Right renal cortex interstitium (tissue), 3 donors: ENCODE measurements around the gene TBC1D8B. TPM values are rescaled to one million over a fixed set of nuclear protein-coding genes. Genes with fewer than 3 reads are reported as not detected.
A peak's percentile ranks its signal among the peaks of the same experiment; 100 is the strongest.
"Not testable (repeated sequence)": the region's sequence is repeated elsewhere in the genome, so short reads cannot be mapped to it uniquely, and the experiment has no call there.

Source experiments
- DNase-seq, 3 donors: peaks; one replicate each; pipeline ENCODE4 v3.0.0-alpha.2; 2013; ENCODE audit warnings: low read depth in 3 of 3, low spot score in 2 of 3
- polyA plus RNA-seq, 3 donors: library from polyadenylated mRNA; unstranded; fragments of 120-200 nt; gene quantifications; one replicate each; pipeline ENCODE4 v1.2.1, GENCODE V29; 2013; ENCODE audit not compliant: insufficient read length in 3 of 3

The TBC1D8B gene
- 1 to 10 TPM; 5.2 to 6.3 (median 5.3) TPM for polyA plus RNA-seq

DNA sequence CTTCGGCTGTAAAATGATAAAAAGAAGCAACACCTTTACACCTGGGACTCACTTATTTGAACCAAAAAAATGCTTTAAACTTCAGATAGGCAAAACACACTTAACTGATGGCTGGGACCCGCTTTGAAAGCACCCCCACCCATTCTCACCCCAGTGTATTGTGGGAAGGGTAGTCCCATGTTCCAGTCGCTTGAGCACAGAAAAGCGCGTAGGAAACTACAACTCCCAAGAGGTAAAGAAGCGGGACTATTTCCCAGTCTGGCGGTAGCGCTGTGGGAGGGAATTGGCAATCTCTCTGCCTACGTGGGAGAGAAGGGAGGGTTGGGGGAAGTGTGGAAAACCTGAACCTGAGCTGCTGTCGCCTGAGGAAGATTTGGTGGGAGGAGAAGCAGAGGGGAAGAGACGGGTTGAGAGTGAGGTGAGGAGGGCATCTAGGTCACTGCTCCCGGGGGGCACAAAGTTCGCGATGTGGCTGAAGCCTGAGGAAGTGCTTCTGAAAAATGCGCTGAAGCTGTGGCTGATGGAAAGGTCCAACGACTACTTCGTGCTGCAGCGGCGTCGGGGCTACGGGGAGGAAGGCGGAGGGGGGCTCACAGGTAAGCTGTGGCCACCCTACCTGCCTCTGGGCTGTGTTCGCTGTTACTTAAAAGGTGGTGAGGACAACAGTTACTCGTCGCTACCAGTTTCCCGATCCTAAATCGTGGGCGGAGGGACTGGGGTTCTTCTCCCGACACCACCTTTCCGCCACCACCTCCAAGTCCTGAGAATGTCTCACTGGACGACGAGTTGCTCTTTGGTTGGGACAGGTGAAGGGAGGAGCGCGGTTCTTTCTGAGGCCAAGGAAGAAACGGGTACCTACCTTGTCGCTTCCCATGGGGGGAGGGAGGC, at the start of gene TBC1D8B:
TSS of gene TBC1D8B (plus strand) at position 286 of the 888 bp plus-strand sequence. CDS start at position 467, 181 bp downstream.
- peak; percentile 64 to 75 (median 74) for DNase-seq

DNA sequence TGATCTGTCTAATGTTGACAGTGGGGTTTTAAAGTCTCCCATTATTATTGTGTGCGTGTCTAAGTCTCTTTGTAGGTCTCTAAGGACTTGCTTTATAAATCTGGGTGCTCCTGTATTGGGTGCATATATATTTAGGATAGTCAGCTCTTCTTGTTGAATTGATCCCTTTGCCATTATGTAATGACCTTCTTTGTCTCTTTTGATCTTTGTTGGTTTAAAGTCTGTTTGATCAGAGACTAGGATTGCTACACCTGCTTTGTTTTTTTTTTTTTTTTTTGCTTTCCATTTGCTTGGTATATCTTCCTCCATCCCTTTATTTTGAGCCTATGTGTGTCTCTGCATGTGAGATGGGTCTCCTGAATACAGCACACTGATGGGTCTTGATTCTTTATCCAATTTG, 33.2 kb upstream of the TBC1D8B start:
- DNase-seq: not testable (repeated sequence)

DNA sequence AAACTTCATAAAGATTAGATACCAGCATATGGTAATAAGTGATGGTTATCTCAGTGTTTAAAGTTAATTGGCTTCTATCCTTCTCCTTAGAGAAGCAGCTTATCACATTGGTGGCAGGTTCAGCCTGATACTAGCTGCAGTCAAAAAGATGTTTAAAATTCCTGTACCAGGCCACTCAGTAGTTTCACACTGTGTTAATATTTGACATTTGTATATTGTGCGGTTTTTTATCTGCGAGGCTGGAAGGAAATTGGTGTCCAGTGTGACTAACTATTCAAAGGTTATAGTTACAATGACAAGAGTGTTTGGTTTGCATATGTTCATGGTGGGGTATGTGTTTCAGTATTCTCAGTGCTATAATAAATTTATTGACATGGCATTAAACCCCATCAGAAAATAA, 27.5 kb upstream of the TBC1D8B start:
- DNase-seq: no peak

DNA sequence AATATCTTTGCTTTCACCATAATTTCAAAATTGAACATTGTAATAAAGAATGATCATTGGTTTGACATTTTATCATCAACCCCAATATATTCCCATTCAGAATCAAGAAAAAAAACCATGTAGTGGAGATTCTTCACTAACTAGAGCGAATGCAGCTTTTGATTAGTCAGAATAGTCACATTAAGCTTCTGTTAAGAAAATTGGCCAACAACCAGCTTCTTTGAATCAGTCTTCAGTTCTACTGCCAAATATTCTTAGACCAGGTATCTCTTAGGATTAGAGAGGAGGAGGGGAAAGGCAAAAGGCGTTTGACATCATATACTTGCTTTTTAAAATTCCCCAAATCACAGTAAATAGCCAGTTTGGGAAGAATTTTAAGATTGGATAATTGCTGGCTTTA, 22.2 kb upstream of the TBC1D8B start:
- no peak for DNase-seq

DNA sequence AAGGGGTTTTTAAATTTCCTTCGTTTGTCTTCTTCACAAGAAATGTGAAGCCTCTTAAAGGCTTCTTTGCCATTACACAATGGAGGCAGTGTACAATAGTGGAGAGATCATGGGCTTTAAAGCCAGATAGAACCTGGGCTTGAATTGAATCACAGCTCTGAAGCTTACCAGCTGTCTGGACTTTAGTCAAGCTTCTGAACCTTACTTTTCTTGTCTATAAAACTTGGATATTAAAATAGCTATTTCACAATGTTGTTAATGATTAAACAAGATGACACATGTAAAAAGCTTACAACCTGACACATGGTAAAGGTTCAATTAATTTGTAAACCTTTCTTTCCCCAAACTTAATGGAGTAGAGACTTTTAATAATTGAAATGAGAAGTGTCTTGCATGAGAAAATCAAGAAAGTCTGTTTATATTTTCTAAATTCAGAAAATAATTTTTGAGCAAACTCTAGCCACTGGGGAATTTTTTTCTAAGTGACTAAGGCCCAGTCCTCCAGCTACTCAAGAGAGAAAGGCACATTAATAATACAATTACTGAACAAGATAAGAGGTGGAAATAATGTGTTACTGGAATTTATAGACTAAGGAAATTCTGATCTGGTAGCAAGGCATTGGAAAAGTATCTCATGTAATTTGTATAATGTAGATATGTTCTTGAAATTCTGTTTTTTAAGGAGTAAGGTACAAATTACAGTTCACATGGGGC, 21.7 kb upstream of the TBC1D8B start:
- DNase-seq: no peak

DNA sequence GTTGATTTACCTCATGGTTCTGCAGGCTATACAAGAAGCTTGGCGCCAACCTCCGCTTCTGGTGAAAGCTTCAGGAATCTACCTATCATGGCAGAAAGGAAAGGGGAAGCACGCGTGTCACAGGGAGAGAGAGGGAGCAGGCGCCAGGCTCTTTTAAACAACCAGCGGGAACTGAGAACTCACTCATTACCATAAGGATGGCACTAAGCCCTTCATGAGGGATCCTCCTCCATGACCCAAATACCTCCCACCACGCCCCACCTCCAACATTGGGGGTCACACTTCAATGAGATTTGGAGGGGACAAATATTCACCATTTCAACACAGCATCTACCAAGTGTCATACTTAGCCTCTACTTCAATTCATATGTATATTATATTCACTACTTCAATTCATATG, 18.8 kb upstream of the TBC1D8B start:
- DNase-seq: no peak

DNA sequence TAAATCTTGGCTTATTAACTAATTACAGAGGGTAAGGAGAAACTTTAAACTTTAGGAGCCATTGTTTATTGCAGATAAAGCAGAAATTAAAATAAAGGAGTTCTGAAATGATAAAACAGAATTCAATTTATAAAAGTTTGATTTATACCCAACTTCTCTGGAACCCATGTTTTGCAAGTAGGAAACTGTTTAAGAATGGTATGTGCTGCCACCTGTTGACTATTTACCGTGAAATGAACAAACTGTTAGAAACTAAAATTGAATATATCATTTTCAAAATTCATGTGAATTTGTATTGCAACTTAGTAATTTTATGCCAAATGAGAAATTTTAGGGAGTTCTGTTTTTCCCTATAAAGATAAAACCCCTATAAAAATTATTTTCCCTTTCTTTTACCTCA, 11.0 kb upstream of the TBC1D8B start:
- DNase-seq: no peak

DNA sequence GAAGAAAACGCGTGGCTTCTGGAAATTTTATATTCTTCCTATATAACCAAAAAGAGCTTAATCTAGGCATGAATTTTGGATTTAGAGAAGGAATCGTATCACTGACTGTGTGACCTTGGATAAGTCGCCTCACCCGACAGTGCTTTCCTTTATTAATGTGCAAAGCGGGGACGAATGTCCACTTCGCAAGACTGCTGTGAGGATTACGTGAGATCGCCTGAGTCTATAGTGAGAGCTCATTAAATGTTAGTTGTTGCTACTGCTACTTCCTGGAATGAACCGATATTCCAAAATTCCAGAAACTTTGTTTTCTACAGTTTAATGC, 448 bp upstream of the TBC1D8B start:
- DNase-seq: no peak

DNA sequence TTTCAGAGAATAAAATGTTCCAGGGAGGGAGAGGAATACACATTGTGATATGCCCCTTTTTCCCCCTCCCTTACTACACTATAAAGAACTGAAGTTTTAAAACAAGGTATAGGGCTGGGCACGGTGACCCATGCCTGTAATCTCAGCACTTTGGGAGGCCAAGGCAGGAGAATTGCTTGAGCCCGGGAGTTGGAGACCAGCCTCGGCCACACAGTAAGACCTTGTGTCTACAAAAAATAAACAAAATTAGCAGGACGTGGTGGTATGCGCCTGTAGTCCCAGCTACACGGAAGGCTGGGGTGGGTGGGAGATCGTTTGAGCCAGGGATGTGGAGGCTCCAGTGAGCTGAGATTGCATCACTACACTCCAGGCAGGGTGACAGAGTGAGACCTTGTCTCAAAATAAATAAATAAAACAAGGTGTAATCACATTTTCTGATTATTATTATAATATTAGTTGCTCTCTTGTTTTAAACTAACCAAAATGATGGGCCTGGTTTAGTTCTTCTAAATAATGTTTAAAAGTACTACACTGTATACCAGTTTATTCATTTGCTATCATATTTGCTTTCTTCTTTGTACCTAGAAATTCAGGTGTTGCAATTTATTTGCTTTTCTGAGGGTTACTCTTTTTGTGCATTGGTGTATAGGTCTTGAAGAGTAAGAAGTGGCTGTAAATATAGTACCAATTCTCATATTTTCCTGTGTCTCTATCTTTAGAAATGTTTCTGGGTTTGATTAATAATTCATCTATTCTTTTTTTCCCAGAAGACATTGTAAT, 8.8 kb downstream of the TBC1D8B start:
- no peak for DNase-seq

DNA sequence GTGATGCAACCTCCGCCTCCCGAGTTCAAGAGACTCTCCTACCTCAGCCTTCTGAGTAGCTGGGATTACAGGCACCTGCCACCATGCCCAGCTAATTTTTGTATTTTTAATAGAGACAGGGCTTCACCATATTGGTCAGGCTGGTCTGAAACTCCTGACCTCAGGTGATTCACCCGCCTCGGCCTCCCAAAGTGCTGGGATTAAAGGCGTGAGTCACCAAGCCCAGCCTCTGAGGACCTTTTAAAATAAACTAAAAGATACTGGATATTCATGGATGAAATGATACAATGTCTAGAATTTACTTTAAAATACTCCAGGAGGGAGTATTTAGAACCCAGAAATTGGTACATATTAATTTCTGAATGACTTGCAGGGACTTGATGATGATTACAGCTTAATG, 10.5 kb downstream of the TBC1D8B start:
- DNase-seq: not testable (repeated sequence)

DNA sequence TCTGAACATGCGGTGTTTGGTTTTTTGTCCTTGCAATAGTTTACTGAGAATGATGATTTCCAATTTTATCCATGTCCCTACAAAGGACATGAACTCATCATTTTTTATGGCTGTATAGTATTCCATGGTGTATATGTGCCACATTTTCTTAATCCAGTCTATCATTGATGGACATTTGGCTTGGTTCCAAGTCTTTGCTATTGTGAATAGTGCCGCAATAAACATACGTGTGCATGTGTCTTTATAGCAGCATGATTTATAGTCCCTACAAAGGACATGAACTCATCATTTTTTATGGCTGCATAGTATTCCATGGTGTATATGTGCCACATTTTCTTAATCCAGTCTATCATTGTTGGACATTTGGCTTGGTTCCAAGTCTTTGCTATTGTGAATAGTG, 11.6 kb downstream of the TBC1D8B start:
- not testable (repeated sequence) for DNase-seq

DNA sequence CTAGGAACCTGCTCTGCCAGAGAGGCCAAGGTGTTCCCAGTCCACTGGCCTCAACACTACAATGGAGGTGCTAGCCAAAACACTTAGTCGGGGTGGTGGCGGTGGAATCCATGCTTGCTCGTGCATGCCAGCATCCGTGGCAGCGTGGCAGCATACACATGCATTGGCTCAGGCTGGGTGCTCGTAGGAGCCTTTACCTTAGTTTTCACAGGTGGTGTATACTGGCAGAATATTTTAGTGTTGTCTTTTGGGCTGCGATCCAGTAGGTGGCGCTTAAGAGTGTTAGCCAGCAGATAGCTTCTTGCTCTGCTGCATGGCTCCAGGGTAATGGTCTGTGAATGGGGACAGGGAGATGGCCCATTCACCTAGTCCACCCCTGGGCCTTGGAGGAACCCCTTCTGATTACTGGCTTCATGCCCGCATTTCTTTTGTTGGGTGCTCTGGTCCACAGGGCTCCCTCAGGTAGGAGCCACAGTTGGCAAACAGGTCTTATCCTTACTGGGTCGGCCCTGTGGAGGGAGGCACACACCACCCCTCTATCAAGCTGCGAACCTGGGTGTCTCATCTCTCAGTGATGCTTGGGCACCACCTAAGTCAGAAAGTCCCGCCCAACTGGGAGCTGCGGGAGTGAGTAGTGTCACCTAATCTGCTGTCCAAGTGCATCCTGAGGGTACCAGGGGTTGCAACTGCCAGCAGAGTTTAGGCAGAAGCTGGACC, 60.7 kb downstream of the TBC1D8B start:
- no peak for DNase-seq

DNA sequence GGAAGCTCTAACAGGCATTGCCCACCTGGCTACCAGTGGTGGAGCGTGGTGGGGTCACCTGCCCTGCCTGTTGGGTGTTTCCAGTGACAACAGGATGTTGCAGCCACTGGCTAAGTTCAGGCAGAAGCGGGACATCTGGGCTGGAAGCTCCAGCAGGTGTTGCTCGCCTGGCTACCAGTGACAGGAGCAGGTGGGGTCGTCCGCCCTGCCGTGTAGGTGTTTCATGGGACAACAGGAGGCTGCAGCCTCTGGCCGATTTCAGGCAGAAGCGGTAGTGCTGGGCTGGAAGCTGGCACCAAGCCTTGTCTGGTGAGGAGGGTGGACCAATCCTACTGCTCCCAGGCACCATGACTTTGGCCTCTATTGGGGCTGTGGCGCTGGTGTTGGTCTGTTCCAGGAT, 61.2 kb downstream of the TBC1D8B start:
- no peak for DNase-seq

DNA sequence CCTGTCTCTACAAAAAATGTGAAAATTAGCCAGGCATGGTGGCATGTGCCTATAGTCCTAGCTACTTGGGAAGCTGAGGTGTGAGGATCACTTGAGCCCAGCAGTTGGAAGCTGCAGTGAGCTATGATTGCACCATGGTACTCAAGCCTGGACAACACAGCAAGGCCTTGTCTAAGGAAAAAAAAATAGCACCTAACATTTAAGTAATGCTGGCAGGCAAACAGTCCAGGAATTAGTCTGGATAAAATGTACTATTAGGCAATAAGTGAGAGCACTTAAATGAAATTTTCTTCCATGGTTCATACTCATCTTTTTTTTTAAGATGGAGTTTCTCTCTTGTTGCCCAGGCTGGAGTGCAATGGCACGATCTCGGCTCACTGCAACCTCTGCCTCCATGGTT, 70.3 kb downstream of the TBC1D8B start:
- not testable (repeated sequence) for DNase-seq

DNA sequence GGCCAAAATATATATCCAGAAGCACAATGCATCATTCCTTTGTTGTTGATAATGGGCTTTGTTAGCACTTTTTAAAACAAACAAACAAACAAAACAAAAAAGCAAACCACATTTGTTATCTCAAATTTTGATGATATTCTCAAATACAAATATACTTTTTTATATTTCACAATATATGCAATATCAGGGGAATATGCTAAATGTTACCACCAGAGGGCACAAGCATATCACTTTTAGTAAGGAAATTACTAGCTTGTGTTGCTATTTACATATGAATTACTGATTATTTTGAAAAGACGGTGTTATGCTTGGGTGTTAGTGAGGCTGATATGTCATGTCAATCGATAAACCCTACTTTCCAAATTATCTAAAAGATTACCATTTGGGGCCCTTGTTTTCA, 71.6 kb downstream of the TBC1D8B start:
- no peak for DNase-seq

DNA sequence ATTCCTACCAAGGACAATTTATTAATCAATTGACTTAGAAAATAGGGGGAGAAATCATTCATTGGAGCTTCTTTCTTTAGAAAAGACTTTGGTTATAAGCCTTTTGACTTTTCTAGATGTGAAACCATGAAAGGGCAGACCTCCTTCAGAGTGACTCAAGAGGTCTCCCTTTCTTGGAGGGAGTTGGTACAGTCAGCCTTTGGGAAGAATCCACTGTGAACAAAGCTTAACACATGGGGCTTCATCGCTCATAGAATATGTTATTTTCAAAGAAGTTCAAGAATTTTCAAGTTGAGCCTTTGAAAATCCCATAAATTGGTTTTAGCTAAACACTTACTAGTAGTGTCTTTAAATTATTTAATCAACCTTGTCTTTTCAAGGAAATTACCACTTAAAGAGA, 72.7 kb downstream of the TBC1D8B start:
- DNase-seq: no peak

DNA sequence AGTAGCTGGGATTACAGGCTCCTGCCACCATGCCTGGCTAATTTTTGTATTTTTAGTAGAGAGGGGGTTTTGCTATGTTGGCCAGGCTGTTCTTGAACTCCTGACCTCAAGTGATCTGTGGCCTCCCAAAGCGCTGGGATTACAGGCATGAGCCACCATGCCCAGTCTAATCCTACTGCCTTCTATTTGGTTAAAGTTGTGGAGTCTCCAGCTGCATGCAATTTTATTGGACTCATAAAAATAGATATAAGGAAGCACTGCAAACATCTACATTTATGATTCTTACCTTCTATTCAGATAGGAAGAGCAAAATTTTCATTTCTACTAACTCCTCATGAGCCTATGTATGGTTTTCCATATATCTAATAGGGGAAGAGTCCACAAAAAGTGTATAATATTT, 87.0 kb downstream of the TBC1D8B start:
- no peak for DNase-seq

DNA sequence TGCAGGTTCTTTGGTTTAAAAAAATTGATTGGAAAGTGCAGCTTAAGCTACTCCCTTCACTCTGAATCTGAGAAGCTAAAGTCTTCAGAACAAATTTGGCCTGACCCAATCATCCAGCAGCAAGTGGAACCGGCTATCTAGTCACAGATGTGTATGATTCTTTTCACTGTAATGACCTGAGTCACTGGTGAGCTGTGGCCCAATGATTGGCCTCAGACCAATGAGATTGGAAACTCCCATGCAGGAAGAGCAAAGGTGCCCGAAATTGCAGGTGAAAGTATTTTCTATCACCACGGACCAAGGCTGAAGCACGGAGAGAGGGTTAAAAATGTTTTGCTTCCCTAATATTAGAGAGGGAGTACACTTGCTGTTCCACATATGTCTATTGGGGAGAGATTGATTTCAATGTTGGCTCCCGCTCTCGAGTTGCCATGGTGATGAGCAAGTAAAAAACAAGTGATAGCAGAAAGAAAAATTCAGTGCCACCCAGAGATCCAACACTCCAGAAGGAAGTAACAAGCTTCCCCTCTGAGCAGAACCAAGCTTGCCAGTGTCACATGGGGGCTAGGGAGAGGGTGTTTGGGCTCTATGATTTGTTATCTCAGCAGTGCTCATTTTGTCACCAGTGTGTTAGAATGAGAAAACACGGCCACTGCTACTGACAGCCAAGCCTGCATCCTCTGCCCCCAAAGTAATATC, 89.4 kb downstream of the TBC1D8B start:
- no peak for DNase-seq

DNA sequence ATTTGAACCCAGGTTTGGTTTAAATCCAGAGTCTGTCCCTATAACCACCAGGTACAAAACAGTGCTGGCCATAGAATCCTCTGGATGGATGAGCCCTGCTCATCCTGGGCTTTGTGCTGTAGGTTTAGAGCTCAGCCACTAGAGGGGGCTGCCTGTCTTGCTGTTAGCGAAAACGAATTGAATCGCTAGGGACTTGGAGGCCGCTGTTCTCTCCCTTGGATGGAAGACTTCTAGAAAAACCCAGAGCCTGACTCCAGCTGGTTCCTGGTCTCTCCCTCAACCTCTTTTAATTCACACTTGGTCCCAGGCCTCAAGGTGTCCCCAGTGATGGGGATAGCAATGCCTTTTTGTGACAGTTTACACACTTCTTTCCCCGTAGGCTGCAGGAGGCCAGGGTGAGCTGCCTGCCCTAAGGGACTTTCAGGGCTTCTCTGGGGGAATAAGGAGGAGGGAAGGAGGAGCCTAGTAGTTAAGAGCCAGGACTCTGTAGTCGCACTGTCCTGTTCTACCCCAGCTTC, 92.0 kb downstream of the TBC1D8B start:
- no peak for DNase-seq

DNA sequence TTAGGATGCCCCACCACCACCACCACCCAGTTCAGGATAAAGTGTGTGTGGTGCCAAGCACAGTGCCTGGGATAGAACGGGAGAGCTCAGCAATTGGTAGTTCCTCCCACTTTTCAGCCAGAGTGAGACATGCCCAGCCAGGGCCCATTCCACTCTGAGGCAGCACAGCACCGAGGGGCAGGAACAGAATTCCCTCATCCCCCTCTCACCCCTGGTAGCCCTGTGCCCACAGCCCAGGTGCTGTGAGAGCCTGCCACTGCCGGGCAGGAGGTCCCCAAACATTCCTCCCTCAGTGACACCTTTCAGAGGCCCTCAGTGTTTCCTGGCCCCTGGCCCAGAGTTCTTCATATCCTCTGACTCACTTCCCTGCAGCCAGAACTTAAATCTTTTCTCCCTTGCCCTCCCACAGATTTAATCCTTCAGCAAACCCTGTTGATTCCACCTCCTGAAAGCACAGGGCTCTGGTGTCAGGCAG, 92.5 kb downstream of the TBC1D8B start:
- DNase-seq: no peak
